Measurements from ENCODE around the gene GAD1.

The GAD1 gene

GRCh38 chr2:170846314-170846713, 29.6 kb downstream of the GAD1 start:
- DNase-seq: no peak

- no peak for DNase-seq
These were observed 31.0 kb downstream of the GAD1 start for GRCh38 chr2:170847716-170848115.

GRCh38 chr2:170848587-170848986, 31.9 kb downstream of the GAD1 start:
- DNase-seq: no peak

- DNase-seq: no peak
These were observed 33.6 kb downstream of the GAD1 start for GRCh38 chr2:170850251-170850650.

GRCh38 chr2:170851635-170852034, 34.9 kb downstream of the GAD1 start:
- no peak for DNase-seq

GRCh38 chr2:170856066-170856465, 39.4 kb downstream of the GAD1 start:
- DNase-seq: no peak

- no peak for DNase-seq
These were observed 45.7 kb downstream of the GAD1 start for GRCh38 chr2:170862286-170862902.

GRCh38 chr2:170863087-170863486, 46.4 kb downstream of the GAD1 start:
- DNase-seq: no peak

GRCh38 chr2:170869036-170869435, 52.3 kb downstream of the GAD1 start:
- no peak for DNase-seq

- DNase-seq: no peak
These were observed 52.8 kb downstream of the GAD1 start for GRCh38 chr2:170869461-170869860.

- DNase-seq: peak; percentile 83
These were observed 56.5 kb downstream of the GAD1 start for GRCh38 chr2:170873035-170873692.

- DNase-seq: no peak
These were observed 61.4 kb downstream of the GAD1 start for GRCh38 chr2:170878066-170878465.

- DNase-seq: no peak
These were observed 61.8 kb downstream of the GAD1 start for GRCh38 chr2:170878505-170878904.

- DNase-seq: no peak
These were observed 65.2 kb downstream of the GAD1 start for GRCh38 chr2:170881840-170882239.

GRCh38 chr2:170882758-170883157, 66.1 kb downstream of the GAD1 start:
- no peak for DNase-seq

GRCh38 chr2:170883683-170884082, 67.0 kb downstream of the GAD1 start:
- no peak for DNase-seq

- no peak for DNase-seq
These were observed 68.6 kb downstream of the GAD1 start for GRCh38 chr2:170885130-170885791.

- DNase-seq: no peak
These were observed 69.7 kb downstream of the GAD1 start for GRCh38 chr2:170886386-170886785.

- no peak for DNase-seq
These were observed 70.8 kb downstream of the GAD1 start for GRCh38 chr2:170887496-170887895.

GRCh38 chr2:170887896-170888295, 71.2 kb downstream of the GAD1 start:
- no peak for DNase-seq

GRCh38 chr2:170891893-170892292, 75.2 kb downstream of the GAD1 start:
- DNase-seq: no peak

GRCh38 chr2:170892391-170892951, 75.8 kb downstream of the GAD1 start:
- no peak for DNase-seq

GRCh38 chr2:170895023-170895757, 78.5 kb downstream of the GAD1 start:
- DNase-seq: no peak

All from right forelimb (tissue), 1 donor.